ENCODE results near the gene F13A1. TPM values are rescaled to one million over a fixed set of nuclear protein-coding genes. Genes with fewer than 3 reads are reported as not detected.

The F13A1 gene
- total and polyA plus RNA-seq, 2 of the 8 experiments (the other 6 are each of a cell fraction or from before 2014, with no cell fraction given), result 0.57 to 1.5 TPM

- TF ChIP-seq SIN3A (conservative IDR thresholded peaks at IDR 0.05 in 1 of 2, IDR thresholded peaks at IDR 0.05 in 1 of 2; ENCODE audit: low read depth in 1 of 2, low read length in 2 of 2), result no peak
- TF ChIP-seq KDM4A (IDR thresholded peaks at IDR 0.05; ENCODE audit: low read depth, low read length, severe bottlenecking), result peak; percentile 95
- no peak for TF ChIP-seq RNF2 (IDR thresholded peaks at IDR 0.05; ENCODE audit: borderline replicate concordance, low read depth, low read length, missing control alignments, poor library complexity, severe bottlenecking)
- TF ChIP-seq CEBPB (IDR thresholded peaks at IDR 0.05; ENCODE audit: low read depth, low read length), result peak; percentile 31; the same call in 1 of the 2 replicates
- no peak for TF ChIP-seq SP2 (IDR thresholded peaks at IDR 0.05; ENCODE audit: low read length)
- TF ChIP-seq EP300 (IDR thresholded peaks at IDR 0.05; ENCODE audit: borderline replicate concordance in 1 of 2, low read depth in 2 of 2, low read length in 2 of 2), result no peak
- TF ChIP-seq FOSL1 (IDR thresholded peaks at IDR 0.05; ENCODE audit: insufficient read depth, low read depth, low read length), result no peak
- TF ChIP-seq CBX5 (IDR thresholded peaks at IDR 0.05; ENCODE audit: low read depth, low read length), result no peak
- peak; percentile 92 for TF ChIP-seq MAX (IDR thresholded peaks at IDR 0.05)
- TF ChIP-seq NANOG (IDR thresholded peaks at IDR 0.05; ENCODE audit: insufficient read depth, low read depth, low read length, poor library complexity, severe bottlenecking), result no peak
- TF ChIP-seq POU5F1 (IDR thresholded peaks at IDR 0.05; ENCODE audit: low read depth, low read length), result no peak
- TF ChIP-seq TCF12 (IDR thresholded peaks at IDR 0.05; ENCODE audit: low read depth, low read length), result no peak
Observed at GRCh38 chr6:6319952-6320811, at the start of gene F13A1 (continued).

All from H1 (cell line).